Adipose tissue (tissue), 3 donors: Measurements from ENCODE around the gene SHISA6. TPM values are rescaled to one million over a fixed set of nuclear protein-coding genes. Genes with fewer than 3 reads are reported as not detected.

ENCODE experiments used
- H3K27ac ChIP-seq: one replicate; pipeline ENCODE4 v1.5.1; 2013; ENCODE audit warnings: low read depth, low read length
- WGBS, 3 donors: extraction: QIAGEN DNeasy Blood & Tissue Kit; methylation state at CpG; one replicate each; pipeline ENCODE4 v1.1.7; 2013; 5-methylcytosine and 5-hydroxymethylcytosine counted together
- polyA plus RNA-seq, 3 donors: library from polyadenylated mRNA; stranded (reverse); fragments of 200-250 nt; gene quantifications; one replicate each; pipeline ENCODE4 v1.2.3, GENCODE V29; 2013
- donor health status: healthy with polysubstance abuse.
- donor health status: Bipolar disorder and iron deficiency.
- donor health status: healthy.

Gene SHISA6
- polyA plus RNA-seq = 1 to 10 TPM in 2 of 3 donors, under 1 TPM in 1; 0.18 to 1.4 (median 1.3) TPM

DNA sequence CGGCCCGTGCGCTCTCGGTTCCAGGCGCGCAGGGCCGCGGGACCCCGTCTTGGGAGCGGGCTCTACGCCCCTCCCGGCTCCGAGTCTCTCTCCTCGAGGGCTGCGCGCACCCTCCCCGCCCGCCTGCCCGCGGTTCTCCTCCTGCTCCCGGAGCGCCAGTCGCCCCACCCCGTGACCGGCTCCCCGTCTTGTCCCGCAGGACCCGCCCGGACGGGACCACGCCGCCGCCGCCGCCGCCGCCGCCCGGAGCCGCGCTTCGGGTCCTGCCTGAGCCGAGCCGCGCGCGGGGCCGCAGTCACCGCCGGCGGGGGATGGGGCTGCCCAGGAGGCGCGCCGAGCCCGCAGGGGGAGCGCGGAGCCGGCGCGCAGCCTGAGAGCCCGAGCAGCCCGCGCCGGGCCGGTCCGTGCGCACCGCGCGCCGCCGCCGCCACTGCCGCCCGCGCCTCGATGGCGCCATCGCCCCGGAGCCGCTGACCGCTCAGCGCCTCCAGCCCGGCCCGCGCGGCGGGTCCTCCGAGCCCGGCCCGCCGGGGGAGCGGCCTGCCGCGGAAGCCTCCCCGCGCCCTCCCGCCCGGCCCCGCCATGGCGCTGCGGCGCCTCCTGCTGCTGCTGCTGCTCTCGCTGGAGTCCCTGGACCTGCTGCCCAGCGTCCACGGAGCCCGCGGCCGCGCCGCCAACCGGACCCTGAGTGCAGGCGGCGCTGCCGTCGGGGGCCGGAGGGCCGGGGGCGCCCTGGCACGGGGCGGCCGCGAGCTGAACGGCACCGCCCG, at the start of gene SHISA6:
Gene SHISA6, plus strand, starts transcription at position 373 of the 770 bp plus-strand sequence.
- WGBS, 3 donors = 2% methylated on average over 59 to 126 of the region's 126 CpGs
- no peak within 1 kb of the TSS for H3K27ac ChIP-seq

DNA sequence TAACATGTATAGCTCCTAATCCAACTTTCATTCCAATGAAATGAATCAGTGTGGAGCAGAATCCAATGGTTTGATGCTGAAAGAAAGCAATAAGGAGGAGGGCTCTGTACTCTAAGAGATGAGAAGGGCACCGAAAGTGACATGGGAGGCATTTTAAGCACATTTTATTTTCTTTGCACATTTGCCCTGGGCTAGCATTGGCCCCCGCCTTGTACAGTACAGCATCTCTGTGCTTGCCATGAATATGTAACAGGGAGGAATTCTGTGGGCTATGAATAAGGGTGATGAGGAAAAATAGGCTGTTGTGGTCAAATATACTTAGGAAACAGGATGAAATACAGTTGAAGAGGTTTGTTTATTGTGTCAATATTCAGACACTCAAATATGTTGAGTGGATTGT, 45.2 kb upstream of the SHISA6 start:
- no peak overlapping the region for H3K27ac ChIP-seq
- 77 to 89% (median 86%) methylated on average over 2 of the region's 2 CpGs for WGBS, 3 donors

DNA sequence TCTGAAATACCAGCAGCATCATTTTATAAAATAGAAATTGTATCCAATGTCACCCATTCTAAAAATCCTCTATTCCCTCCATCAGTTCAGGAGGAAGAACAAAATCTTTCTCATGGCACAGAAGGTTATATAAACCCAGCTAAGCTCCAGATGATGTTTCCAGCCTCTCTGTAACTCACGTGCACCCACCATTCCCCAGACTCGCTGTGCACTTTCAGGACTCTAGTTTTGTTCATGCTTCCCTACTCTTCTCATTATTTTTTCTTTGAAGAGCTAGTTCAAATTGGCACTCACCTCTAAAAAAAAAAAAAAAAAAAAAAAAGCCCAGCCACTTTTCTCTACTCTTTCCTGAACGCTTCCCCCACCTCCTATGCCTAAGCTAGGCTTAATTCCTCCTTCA, 36.0 kb upstream of the SHISA6 start:
- no peak overlapping the region for H3K27ac ChIP-seq
- 63 to 74% (median 73%) methylated on average over 3 of the region's 3 CpGs for WGBS, 3 donors

DNA sequence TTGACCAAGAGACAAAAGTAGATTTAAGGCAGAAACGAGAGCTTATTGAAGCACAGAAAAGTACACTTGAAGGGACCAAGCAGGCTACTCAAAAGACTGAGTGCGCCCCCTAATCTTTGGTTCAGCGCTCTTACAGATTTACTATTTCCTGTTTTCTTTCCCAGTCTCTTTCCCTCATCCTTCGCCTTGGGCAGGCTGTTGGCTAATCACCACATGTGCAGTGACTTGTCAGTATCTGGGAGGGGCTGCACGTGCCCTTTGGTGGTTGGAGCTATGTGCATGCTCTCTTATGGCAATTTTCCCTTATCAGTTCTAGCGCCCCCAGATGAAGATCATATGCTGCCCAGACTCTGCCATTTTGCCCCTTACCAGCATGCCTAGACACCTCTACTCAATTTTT, 35.4 kb upstream of the SHISA6 start:
- 47 to 62% (median 51%) methylated on average over 6 of the region's 6 CpGs for WGBS, 3 donors
- H3K27ac ChIP-seq = no peak overlapping the region

DNA sequence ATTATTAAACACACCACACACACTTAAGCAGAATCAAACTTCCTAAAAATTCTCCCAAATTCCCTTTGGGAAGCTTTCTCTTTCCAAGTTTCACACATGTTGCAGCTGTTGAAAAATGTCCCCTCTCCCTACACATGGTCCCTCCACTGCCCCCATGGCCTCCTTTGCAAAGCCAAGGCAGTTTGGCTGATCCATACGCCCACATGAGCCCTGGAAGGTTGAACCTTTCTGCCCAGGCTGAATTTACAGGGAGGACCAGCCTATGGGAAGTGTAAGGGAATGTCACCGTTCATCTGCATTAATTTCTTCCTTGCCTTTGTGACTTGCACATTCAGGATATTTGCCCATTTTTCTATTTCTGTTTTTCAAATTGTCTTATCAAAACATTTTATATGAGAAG, 31.1 kb upstream of the SHISA6 start:
- H3K27ac ChIP-seq = no peak overlapping the region
- 60 to 72% (median 63%) methylated on average over 2 of the region's 2 CpGs for WGBS, 3 donors

DNA sequence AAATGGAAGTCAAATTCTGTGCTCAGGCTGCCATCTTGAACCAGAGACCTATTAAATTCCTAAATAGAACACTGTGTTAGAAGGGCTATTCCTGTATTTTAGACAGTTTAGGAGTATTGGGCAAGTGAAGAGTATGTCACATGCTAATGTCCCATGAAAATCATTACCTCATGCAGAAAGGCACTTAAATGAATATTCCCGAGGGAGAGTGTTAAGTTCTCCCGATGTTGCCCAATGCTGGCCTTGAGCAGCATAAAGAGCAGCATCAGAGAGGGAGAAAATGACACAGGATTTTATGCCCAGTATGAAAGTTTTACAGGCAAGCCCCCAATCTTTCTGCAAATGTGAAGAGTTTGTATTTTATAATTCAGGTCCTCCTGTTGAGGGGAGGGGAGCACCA, 28.2 kb upstream of the SHISA6 start:
- WGBS, 3 donors = 63 to 83% (median 68%) methylated on average over 2 of the region's 2 CpGs
- no peak overlapping the region for H3K27ac ChIP-seq

DNA sequence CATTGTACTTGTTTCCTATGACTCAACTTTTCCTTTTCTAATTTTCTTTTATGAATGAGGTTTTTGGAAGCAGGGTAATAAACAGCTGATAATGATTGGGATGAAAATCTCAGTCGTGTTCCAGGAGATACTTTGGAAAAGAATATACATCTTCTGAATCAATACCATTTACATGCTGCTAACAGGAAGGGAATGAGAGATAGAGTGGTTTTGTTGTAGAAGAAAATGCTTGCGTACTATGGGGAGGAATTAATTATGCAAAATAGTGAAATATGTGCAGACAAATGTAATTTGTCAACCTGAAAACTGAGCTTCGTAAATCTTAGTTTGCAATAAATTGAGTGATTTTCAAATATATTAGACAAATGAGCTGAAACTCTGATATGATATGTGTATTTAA, 24.0 kb upstream of the SHISA6 start:
- 76 to 85% (median 80%) methylated on average over 3 of the region's 3 CpGs for WGBS, 3 donors
- H3K27ac ChIP-seq = no peak overlapping the region

DNA sequence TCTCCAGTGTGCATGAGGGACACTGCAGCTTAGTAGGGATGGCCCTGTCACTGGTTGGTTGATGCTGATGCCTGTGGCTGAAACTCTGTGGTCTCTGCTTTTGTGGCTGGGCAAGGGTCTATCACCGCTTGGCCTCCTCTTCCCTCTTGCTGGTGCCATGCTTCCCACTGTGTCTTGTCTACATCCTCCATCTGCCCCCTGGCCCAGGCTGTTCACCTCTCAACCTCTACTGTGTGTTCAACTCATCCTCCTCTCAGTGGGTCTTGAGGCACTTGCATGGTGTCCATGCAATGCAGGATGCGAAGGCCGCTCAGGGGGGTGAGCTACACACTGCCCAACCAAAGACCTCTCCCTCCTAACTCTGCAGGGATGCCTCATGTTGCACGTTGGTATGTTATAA, 19.8 kb upstream of the SHISA6 start:
- H3K27ac ChIP-seq = no peak overlapping the region
- 81 to 85% (median 85%) methylated on average over 4 of the region's 4 CpGs for WGBS, 3 donors

DNA sequence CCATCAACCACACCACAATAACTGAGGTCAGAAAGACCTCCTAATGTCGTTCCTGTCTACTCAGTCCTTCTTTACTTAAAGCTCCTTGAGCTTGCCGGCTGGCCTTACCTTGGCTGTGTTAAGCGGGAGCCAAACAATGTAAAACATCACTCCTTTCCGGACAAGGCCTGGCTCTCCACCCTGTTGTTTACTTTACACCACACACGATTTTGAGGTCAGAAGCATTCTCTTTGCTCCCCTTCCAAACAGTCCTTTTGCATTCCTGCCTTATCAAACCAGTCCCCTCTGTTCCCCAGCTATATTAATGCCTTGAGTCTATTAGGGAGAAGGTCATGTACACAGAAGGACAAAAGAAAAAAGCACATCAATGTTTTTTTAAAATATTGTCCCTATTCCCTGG, 19.3 kb upstream of the SHISA6 start:
- WGBS, 3 donors = 19 to 29% (median 28%) methylated on average over 5 of the region's 5 CpGs
- no peak overlapping the region for H3K27ac ChIP-seq

DNA sequence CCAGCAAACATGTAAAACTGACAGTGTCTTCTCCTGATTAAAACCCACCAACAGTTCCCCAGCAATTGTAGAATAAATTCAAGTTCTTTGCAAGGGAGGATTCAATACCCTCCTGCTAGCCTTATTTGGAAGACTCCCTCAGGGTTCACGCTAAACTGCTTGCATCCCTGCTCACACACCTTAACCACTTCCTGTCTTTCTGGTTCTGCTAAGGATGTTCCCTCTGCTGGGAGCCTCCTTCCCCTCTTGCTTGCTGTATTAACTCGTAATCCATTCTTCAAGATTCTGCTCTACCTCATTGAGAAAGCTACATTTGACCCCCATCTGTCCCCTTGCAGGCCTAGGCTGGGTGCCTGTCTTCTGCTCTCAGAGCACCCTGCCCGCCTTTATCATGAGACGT, 2.3 kb upstream of the SHISA6 start:
- H3K27ac ChIP-seq = no peak overlapping the region
- 23 to 29% (median 23%) methylated on average over 4 of the region's 4 CpGs for WGBS, 3 donors

DNA sequence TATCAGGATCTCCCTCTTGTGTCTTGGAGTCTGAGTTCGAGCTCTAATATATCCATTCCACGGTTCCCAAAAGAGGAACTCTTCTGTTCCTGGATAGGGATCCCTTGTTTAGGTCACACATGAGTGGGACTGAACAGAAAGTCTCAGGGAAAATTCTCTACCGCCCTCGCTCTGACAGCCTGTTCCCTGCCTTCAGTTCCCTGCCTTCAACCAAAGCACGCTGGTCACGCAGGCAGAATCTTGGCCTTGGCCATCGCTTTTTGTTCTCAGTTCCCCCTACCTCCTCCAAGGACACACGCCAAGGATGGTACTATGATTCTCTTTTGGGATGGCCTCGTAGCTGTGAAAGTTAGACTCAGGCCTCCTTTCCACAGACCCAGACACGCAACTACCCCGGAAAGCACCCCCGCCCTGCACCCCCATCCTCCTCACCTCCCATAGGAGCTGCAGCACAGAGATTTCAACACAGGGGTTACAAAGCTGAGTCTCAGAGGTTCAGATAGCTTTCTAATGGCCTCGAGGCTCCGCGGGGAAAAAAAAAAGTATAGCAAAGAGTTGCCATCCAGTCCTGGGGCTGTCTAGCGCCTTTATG, 1.5 kb upstream of the SHISA6 start:
- 14 to 21% (median 18%) methylated on average over 16 of the region's 16 CpGs for WGBS, 3 donors

DNA sequence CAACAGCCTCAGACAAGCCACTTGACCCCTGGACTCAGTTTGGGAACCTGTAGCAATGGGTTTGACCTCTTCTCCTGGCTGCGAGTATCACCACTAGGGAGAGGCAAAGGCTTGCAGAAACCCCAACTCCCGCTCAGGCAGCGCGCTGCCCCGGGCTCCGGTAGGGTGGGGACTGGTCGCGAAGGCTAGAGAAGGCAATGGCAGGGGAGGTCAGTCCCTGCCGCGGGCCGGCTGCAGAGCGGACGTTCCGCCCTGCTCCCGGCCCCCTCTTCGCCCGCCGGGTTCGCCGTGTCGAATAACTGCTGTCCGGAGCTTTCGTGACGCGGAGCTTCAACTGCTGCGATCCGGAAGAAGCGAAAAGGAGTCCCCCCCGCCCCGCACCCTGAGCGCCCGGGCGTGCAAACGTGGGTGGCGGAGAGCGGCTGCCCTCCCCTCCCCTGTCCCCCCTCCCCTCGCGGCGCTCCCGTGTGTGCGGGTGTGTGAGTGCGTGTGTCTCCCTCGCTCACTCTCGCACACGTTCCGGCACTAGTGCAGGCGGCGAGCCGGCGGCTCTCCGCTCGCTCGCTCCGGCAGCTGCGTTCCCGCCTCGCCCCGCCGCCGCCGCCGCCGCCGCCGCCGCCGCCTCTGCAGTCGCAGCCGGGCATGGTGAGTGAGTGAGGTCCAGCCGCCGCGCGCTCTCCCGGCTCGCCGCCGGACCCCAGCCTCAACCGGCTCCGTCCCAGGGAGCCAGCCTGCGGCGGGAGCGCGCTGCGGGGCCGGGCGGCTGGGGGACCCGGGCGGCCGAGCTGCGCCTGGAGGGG, 772 bp upstream of the SHISA6 start:
- 0 to 2% (median 1%) methylated on average over 60 to 86 of the region's 90 CpGs for WGBS, 3 donors
- no peak overlapping the region for H3K27ac ChIP-seq

More for the DNA sequence above, 1.5 kb upstream of the SHISA6 start:
- H3K27ac ChIP-seq = no peak overlapping the region

DNA sequence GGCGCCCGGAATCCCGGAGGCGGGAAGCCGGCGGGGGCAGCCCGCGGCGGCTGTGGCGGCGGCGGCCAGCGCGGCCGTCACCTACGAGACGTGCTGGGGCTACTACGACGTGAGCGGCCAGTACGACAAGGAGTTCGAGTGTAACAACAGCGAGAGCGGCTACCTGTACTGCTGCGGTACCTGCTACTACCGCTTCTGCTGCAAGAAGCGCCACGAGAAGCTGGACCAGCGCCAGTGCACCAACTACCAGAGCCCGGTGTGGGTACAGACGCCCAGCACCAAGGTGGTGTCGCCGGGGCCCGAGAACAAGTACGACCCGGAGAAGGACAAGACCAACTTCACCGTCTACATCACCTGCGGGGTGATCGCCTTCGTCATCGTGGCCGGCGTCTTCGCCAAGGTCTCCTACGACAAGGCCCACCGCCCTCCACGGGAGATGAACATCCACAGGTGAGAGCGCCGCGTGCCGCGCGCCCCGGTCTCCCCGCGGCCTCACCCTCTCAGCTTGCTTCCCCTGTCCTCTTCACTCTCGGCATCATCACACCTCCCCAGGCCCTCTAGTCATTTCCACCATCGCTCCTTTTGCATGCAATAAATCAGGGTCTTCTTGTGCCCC, 706 bp downstream of the SHISA6 start:
- WGBS, 3 donors = 8 to 17% (median 12%) methylated on average over 56 to 58 of the region's 58 CpGs
- no peak overlapping the region for H3K27ac ChIP-seq

DNA sequence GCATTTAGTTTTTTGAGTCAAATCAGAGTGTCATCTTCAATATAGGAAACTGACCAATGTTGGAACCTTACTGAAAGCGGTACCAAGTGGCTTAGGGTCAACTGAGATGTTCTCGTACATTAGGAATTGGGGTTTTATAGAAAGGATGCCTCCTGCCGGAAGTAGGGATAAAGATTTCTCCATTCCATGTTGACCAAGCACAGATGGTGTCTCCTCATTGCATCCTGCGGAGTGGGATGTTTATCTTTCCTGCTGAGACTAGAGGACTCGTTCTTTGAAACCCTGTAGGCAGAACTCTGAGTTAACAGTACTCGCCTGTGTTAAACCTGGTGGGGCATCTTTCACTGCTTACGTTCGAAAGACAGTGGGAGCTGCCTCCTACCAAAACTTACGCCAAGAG, 1.4 kb downstream of the SHISA6 start:
- WGBS, 3 donors = 29 to 56% (median 45%) methylated on average over 9 of the region's 9 CpGs
- H3K27ac ChIP-seq = no peak overlapping the region

DNA sequence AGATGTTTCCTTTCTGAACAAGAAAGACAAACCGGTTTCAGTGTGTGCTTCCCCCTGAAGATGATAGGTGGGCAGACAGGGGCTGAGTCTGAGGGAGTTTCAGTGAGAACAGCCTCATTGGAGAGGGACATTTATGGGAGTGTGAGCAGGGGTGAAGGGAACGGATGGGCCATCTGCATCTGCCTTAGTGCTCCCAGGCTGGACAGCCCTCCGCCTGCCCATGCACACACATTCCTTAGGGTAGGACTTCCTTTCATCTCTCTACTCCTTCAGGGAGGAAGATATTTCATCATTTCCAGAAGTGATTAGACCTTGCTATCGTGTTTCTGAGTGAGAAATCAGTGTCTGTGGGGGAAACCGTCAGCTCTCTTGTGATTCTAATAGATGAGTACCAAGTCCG, 3.8 kb downstream of the SHISA6 start:
- H3K27ac ChIP-seq = no peak overlapping the region
- 25 to 42% (median 41%) methylated on average over 6 of the region's 6 CpGs for WGBS, 3 donors

DNA sequence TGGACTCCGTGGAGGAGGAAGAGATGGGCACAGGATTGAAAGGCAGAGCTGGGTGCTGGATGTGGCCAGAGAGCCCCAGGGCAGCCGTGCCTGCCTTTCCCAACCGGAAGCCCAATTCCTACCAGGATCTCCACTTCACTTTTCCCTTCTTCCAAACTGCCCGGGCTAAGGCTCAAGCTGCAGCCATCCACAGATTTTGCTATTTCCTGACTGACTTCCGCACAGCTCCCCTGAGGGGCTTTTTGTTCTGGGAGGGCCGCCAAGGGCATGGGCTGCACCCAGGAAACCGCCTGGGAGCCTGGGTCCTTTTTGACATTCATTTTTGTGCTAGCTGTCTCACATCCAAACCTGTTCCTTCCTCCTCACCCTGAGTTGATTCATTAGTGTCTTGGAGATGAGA, 4.2 kb downstream of the SHISA6 start:
- no peak overlapping the region for H3K27ac ChIP-seq
- 43 to 57% (median 47%) methylated on average over 7 of the region's 7 CpGs for WGBS, 3 donors

DNA sequence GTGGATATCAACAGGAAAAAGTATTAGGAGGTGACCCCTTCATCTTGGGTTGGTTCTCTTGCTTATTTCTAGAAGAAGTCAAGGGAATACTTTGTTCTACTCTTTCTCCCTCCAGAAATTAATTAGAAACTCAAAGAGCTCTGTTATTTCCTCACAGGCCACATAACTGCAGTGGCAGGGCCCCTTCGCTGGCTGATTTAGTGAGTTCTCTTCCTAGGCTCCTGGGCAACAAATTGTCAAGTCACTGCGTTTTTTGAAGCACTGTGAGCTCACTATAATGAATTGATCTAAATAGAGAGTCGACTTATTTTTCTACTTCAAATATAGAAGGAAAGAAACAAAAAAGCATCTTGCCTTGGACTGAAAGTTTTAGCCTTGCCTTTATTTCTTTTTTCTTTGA, 4.8 kb downstream of the SHISA6 start:
- WGBS, 3 donors = 69 to 83% (median 77%) methylated on average over 3 of the region's 3 CpGs
- H3K27ac ChIP-seq = no peak overlapping the region

DNA sequence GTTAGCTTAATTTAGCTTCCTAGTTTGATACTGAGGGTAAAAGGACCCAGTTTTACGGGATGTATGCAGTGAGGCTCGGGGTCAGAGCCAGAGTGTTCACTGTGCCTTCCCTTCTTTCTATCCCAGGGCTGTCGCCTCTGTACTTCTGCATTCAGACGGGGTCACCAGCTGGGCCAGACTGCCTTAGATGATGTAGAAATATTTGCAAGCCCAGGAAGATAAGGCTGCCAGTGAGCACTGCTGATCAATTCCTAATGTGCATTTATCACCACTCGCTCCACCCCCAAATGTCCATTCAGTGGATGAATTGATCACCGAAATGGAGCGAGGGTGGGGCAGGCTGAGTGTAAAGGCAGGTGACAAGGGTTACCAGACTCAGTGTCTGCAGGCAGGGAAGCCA, 9.1 kb downstream of the SHISA6 start:
- H3K27ac ChIP-seq = no peak overlapping the region
- 39 to 85% (median 85%) methylated on average over 7 of the region's 7 CpGs for WGBS, 3 donors

DNA sequence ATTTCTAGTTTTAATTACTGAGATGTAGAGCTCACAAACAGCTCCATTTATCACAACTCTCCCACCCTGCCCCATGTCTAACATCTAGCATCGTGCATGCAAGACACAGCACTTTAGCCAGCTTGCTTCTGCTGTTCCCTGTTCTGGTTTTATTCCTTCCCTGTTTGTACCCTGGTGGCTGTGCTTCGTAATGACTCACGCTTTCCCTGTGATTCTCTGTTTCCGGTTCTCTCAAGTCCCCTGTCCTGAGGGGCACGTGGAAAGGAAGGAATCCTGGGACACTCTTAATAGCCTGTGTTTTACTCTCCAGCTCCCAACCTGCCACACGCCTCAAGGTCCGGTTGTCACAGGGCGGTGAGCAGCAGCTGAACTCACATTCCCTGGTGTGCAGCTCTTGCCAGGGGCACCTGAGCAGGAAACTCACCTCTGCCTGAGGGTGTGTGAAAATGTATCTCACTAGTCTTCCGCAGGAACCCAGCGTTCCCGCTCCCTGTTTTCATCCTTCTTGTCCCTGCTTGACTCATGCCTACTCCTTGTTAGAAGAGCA, 10.6 kb downstream of the SHISA6 start:
- 39 to 64% (median 60%) methylated on average over 11 of the region's 11 CpGs for WGBS, 3 donors
- H3K27ac ChIP-seq = no peak overlapping the region
